Small intestine (tissue), 7 donors: Measurements from ENCODE around the gene FBXO33. TPM values are rescaled to one million over a fixed set of nuclear protein-coding genes. Genes with fewer than 3 reads are reported as not detected.

Source experiments
- DNase-seq, 2 donors: peaks; one replicate each; pipeline versions ENCODE4 v3.0.0 to v3.0.0-alpha.2; 2013
- FAIRE-seq: peaks from 2 replicates; lab custom pipeline; 2012; peaks lifted over from hg19 to GRCh38; lab: Jason Lieb, UNC
- H3K27ac ChIP-seq, 3 donors: one replicate each; pipeline ENCODE4 v1.5.1; 2013; ENCODE audit warnings: low read length in 2 of 3, mild to moderate bottlenecking in 2 of 3, control low read depth in 1 of 3, inconsistent platforms in 1 of 3, low read depth in 1 of 3, moderate library complexity in 1 of 3
- H3K27me3 ChIP-seq, 3 donors: one replicate each; pipeline ENCODE4 v1.6.1; 2013; ENCODE audit warnings: low read length in 3 of 3, inconsistent platforms in 1 of 3; ENCODE audit not compliant: control insufficient read depth in 3 of 3, insufficient read depth in 3 of 3
- H3K36me3 ChIP-seq, 3 donors: one replicate each; pipeline ENCODE4 v1.6.1; 2013; ENCODE audit warnings: low read length in 3 of 3, inconsistent platforms in 1 of 3, low read depth in 1 of 3, mild to moderate bottlenecking in 1 of 3, moderate library complexity in 1 of 3; ENCODE audit not compliant: control insufficient read depth in 3 of 3, insufficient read depth in 2 of 3
- H3K4me1 ChIP-seq, 3 donors: one replicate each; pipeline ENCODE4 v1.6.1; 2013; ENCODE audit warnings: low read length in 2 of 3, inconsistent platforms in 1 of 3, low read depth in 1 of 3, mild to moderate bottlenecking in 1 of 3, moderate library complexity in 1 of 3; ENCODE audit not compliant: control insufficient read depth in 3 of 3, insufficient read depth in 2 of 3
- H3K4me3 ChIP-seq, 3 donors: one replicate each; pipeline ENCODE4 v1.5.1; 2013; ENCODE audit warnings: low read length in 3 of 3, control low read depth in 1 of 3, inconsistent platforms in 1 of 3, low read depth in 1 of 3, mild to moderate bottlenecking in 1 of 3, moderate library complexity in 1 of 3
- H3K9me3 ChIP-seq, 2 donors: one replicate each; pipeline ENCODE4 v1.6.1; 2013; ENCODE audit warnings: low read depth in 1 of 2, low read length in 1 of 2; ENCODE audit not compliant: control insufficient read depth in 2 of 2, insufficient read depth in 1 of 2
- whole genome bisulfite sequencing, 3 donors: extraction: QIAGEN DNeasy Blood & Tissue Kit; methylation state at CpG; one replicate each; pipeline ENCODE4 v1.1.7; 2013; 5-methylcytosine and 5-hydroxymethylcytosine counted together
- polyA plus RNA-seq, 4 donors: library from polyadenylated mRNA; stranded (reverse) in 3 of 4; unstranded in 1 of 4; fragments of 200-250 nt in 3 of 4; fragments of 120-200 nt in 1 of 4; gene quantifications; one replicate each; pipeline versions ENCODE4 v1.2.1 to v1.2.3, GENCODE V29; 2013
- donor health status: healthy with polysubstance abuse.
- donor health status: control.
- donor health status: control.
- donor health status: Bipolar disorder and iron deficiency.
- donor health status: healthy.

Gene FBXO33
- polyA plus RNA-seq, 4 donors = 3.8 to 9.3 (median 4.6) TPM

- 64 to 87% (median 86%) methylated on average over 3 to 4 of the region's 4 CpGs for WGBS, 3 donors
- no peak for FAIRE-seq
- DNase-seq = no peak
Measured at GRCh38 chr14:39395555-39396254, 36.5 kb downstream of the FBXO33 start.

DNA sequence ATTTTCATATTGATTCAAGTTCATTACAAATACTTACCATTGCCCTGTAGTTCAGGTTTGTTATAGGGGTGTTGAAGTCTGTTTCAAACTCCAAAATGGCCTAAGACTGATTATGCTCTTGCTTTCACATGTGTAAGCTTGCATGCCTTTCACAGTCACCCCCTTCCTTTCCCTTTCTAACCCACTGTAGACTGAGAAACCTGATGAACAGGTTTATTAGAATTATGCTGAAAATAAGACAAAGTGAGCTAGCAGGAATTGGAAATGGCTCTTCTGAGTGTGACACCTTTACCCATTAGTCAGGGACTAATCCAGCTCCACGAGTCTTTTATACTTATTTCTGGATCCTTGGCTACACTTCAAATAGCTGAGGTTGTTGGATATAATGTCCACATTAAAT lies 38.9 kb downstream of the FBXO33 start:
- peaks cover 3 to 9% (median 9%) of the 10 kb centered on the region in 3 donors for H3K36me3 ChIP-seq
- H3K4me3 ChIP-seq = no peak overlapping the region
- H3K9me3 ChIP-seq = no peaks in the 10 kb centered on the region
- WGBS, 3 donors = 47 to 82% (median 68%) methylated on average over 1 of the region's 1 CpG
- H3K4me1 ChIP-seq = no peaks in the 10 kb centered on the region
- H3K27me3 ChIP-seq = no peaks in the 10 kb centered on the region
- no peak for FAIRE-seq
- DNase-seq = no peak
- no peak overlapping the region for H3K27ac ChIP-seq

More at GRCh38 chr14:39395555-39396254, 36.5 kb downstream of the FBXO33 start:
- no peaks in the 10 kb centered on the region for H3K4me1 ChIP-seq
- no peaks in the 10 kb centered on the region for H3K9me3 ChIP-seq
- H3K27ac ChIP-seq = no peak overlapping the region
- no peaks in the 10 kb centered on the region for H3K27me3 ChIP-seq
- H3K36me3 ChIP-seq = peaks cover 5 to 15% (median 14%) of the 10 kb centered on the region in 3 donors
- H3K4me3 ChIP-seq = no peak overlapping the region

DNA sequence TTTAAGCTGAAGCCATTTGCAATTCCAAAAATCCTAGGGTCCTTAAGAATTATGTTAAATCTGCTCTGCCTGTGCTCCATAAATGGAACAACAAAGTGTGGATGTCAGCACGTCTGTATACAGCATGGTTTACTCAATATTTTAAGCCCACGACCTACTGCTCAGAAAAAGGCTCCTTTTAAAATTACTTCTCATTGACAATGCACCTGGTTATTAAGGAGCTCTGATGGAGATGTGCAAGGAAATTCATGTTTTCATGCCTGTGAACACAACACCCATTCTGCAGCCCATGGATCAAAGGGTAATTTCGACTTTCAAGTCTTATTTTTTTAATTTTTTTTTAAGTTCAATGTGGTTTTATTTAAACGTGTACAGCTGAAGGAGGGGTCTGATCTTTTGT lies 48.1 kb downstream of the FBXO33 start:
- H3K27me3 ChIP-seq = no peaks in the 10 kb centered on the region
- H3K9me3 ChIP-seq = no peaks in the 10 kb centered on the region
- 84 to 87% (median 87%) methylated on average over 4 of the region's 4 CpGs for WGBS, 3 donors
- FAIRE-seq (no peak), DNase-seq (no peak)
- H3K27ac ChIP-seq = no peak overlapping the region
- H3K36me3 ChIP-seq = peaks cover 0 to 7% (median 0%) of the 10 kb centered on the region in 3 donors
- no peak overlapping the region for H3K4me3 ChIP-seq
- H3K4me1 ChIP-seq = no peaks in the 10 kb centered on the region

GRCh38 chr14:39383741-39384140 lies 48.5 kb downstream of the FBXO33 start:
- H3K4me3 ChIP-seq = no peak overlapping the region
- H3K9me3 ChIP-seq = no peaks in the 10 kb centered on the region
- no peak overlapping the region for H3K27ac ChIP-seq
- H3K36me3 ChIP-seq = peaks cover 0 to 7% (median 0%) of the 10 kb centered on the region in 3 donors
- FAIRE-seq = no peak
- no peaks in the 10 kb centered on the region for H3K4me1 ChIP-seq
- no peaks in the 10 kb centered on the region for H3K27me3 ChIP-seq
- WGBS, 3 donors = 75 to 90% (median 89%) methylated on average over 1 of the region's 1 CpG
- no peak for DNase-seq

DNA sequence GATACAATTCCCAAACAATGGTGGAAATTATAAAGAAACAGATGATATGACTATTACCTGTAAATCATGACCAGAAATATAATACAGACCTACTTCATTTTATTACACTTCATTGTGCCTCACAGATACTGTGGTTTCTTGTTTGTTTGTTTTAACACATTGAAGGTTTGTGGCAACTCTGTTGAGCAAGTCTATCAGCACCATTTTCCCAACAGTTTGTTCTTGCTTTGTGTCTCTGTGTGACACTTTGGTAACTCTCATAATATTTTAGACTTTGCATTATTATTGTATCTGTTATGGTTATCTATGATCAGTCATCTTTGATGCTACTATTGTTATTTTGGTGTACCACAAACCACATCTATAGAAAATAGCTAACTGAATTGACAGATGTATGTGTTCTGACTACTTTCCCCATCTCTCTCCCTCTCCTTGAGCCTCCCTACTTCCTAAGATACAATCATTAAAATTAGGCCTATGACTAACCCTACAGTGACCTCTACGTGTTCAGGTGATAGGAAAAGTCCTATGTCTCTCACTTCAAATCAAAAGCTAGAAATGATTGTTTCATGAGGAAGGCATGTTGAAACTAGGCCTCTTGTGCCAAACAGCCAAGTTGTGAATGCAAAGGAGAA lies 49.1 kb downstream of the FBXO33 start:
- no peak for FAIRE-seq
- H3K27ac ChIP-seq = no peak overlapping the region
- no peaks in the 10 kb centered on the region for H3K9me3 ChIP-seq
- 59 to 80% (median 64%) methylated on average over 1 of the region's 1 CpG for WGBS, 3 donors
- DNase-seq = no peak
- peaks cover 0 to 7% (median 0%) of the 10 kb centered on the region in 3 donors for H3K36me3 ChIP-seq
- no peaks in the 10 kb centered on the region for H3K4me1 ChIP-seq
- no peaks in the 10 kb centered on the region for H3K27me3 ChIP-seq
- no peak overlapping the region for H3K4me3 ChIP-seq

DNA sequence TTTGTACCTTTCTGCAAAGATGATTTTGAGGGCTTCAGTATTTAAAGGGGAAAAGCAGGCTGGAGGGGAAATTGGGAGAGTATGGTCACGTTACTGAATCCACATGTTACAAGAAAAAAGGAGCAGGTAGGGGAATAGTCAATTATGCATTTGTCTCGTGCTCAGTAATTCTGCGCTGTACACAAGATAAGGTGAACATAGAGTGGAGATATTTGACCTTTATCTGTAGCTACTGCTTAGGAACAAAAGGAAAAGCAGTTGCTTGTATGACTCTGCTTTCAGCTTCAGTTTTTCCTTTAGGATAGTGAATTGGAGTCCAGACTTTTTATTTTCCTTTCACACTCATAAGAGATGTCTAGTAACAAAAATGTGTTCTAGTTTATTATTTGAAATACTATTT lies 49.8 kb downstream of the FBXO33 start:
- WGBS, 3 donors = 34 to 74% (median 60%) methylated on average over 3 of the region's 3 CpGs
- no peak for FAIRE-seq

GRCh38 chr14:39381366-39381765 lies 50.9 kb downstream of the FBXO33 start:
- no peak for DNase-seq

More for the DNA sequence above, 49.8 kb downstream of the FBXO33 start:
- H3K4me1 ChIP-seq = no peaks in the 10 kb centered on the region
- no peaks in the 10 kb centered on the region for H3K27me3 ChIP-seq
- DNase-seq = peak in 1 of 2 donors; percentile 19
- peaks cover 0 to 7% (median 0%) of the 10 kb centered on the region in 3 donors for H3K36me3 ChIP-seq
- H3K9me3 ChIP-seq = no peaks in the 10 kb centered on the region
- no peak overlapping the region for H3K27ac ChIP-seq
- H3K4me3 ChIP-seq = no peak overlapping the region

DNA sequence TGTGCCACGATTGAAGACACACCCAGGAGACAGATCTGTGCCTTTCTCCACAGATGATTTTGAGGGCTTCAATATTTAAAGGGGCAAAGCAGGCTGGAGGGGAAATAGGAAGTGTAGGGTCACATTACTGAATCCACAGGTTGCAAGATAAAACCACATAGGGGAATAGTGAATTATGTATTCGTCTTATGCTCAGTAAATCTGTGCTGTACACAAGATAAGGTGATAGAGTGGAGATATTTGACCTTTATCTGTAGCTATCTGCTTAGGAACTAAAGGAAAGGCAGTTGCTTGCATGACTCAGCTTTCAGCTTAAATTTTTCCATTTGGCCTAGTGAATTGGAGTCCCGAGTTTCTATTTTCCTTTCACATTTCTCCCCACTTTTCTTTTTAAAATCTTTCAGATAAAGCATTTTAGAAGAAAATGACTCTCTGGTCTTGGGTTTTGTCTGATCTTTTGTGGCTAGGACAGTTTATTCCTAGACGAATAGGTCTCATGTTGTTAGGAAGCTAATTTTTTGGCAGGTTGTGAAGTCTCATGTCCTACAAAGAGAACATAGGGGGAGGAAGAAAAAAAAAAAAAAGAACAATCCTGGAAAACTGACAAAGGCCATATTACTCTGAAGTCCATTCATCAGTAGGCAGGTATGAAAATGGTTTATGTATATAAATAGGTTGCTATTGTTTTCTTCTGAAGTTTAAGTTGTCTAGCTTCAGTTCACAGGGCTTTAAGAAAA lies 55.4 kb downstream of the FBXO33 start:
- H3K9me3 ChIP-seq = no peaks in the 10 kb centered on the region
- H3K4me1 ChIP-seq = no peaks in the 10 kb centered on the region
- peak in 1 of 2 donors; percentile 8 for DNase-seq
- H3K27ac ChIP-seq = no peak overlapping the region
- no peaks in the 10 kb centered on the region for H3K27me3 ChIP-seq
- FAIRE-seq = no peak
- 39 to 49% (median 39%) methylated on average over 4 of the region's 4 CpGs for WGBS, 3 donors
- peaks cover 0 to 3% (median 1%) of the 10 kb centered on the region in 3 donors for H3K36me3 ChIP-seq
- H3K4me3 ChIP-seq = no peak overlapping the region

More at GRCh38 chr14:39381366-39381765, 50.9 kb downstream of the FBXO33 start:
- no peaks in the 10 kb centered on the region for H3K4me1 ChIP-seq
- no peak for FAIRE-seq
- WGBS, 3 donors = 78 to 95% (median 92%) methylated on average over 4 of the region's 4 CpGs
- no peak overlapping the region for H3K27ac ChIP-seq
- H3K36me3 ChIP-seq = peaks cover 0 to 3% (median 0%) of the 10 kb centered on the region in 3 donors
- H3K9me3 ChIP-seq = no peaks in the 10 kb centered on the region
- H3K4me3 ChIP-seq = no peak overlapping the region
- H3K27me3 ChIP-seq = no peaks in the 10 kb centered on the region
